AG20443 (cell line): ENCODE results near the gene STAU1.
"Not testable (repeated sequence)": the region's sequence is repeated elsewhere in the genome, so short reads cannot be mapped to it uniquely, and the experiment has no call there.

Source experiments
- DNase-seq: peaks from one replicate; pipeline ENCODE4 v3.0.0; 2012; ENCODE audit warnings: low spot score, mixed read lengths

The STAU1 gene

GRCh38 chr20:49118307-49118706 is 69.8 kb downstream of the STAU1 start:
- no peak for DNase-seq

- no peak for DNase-seq
Observed at GRCh38 chr20:49115564-49115963, 72.6 kb downstream of the STAU1 start.

GRCh38 chr20:49112596-49113274 is 75.4 kb downstream of the STAU1 start:
- DNase-seq = no peak

GRCh38 chr20:49110767-49111694 is 77.1 kb downstream of the STAU1 start:
- DNase-seq = no peak

- no peak for DNase-seq
Observed at GRCh38 chr20:49106328-49106727, 81.8 kb downstream of the STAU1 start.

GRCh38 chr20:49104979-49105547 is 83.1 kb downstream of the STAU1 start:
- DNase-seq = not testable (repeated sequence)

- DNase-seq = no peak
Observed at GRCh38 chr20:49104365-49104648, 83.8 kb downstream of the STAU1 start.

GRCh38 chr20:49103647-49104364 is 84.3 kb downstream of the STAU1 start:
- DNase-seq = no peak

GRCh38 chr20:49103019-49103418 is 85.1 kb downstream of the STAU1 start:
- no peak for DNase-seq

- no peak for DNase-seq
Observed at GRCh38 chr20:49100972-49101371, 87.2 kb downstream of the STAU1 start.

GRCh38 chr20:49100292-49100691 is 87.8 kb downstream of the STAU1 start:
- DNase-seq = not testable (repeated sequence)

- DNase-seq = no peak
Observed at GRCh38 chr20:49099011-49099410, 89.1 kb downstream of the STAU1 start.

- DNase-seq = no peak
Observed at GRCh38 chr20:49098136-49098535, 90.0 kb downstream of the STAU1 start.

GRCh38 chr20:49097159-49097558 is 91.0 kb downstream of the STAU1 start:
- DNase-seq = no peak

GRCh38 chr20:49096203-49096730 is 91.9 kb downstream of the STAU1 start:
- no peak for DNase-seq

- DNase-seq = no peak
Observed at GRCh38 chr20:49091762-49092161, 96.4 kb downstream of the STAU1 start.

GRCh38 chr20:49091104-49091503 is 97.0 kb downstream of the STAU1 start:
- no peak for DNase-seq

GRCh38 chr20:49082295-49082694 is 105.8 kb downstream of the STAU1 start:
- not testable (repeated sequence) for DNase-seq

- DNase-seq = no peak
Observed at GRCh38 chr20:49078310-49078709, 109.8 kb downstream of the STAU1 start.

GRCh38 chr20:49074521-49074920 is 113.6 kb downstream of the STAU1 start:
- DNase-seq = no peak
